Measurements from ENCODE around the gene PACRG. TPM values are rescaled to one million over a fixed set of nuclear protein-coding genes. Genes with fewer than 3 reads are reported as not detected.

Gene PACRG
- total and polyA plus RNA-seq, 9 donors = 1.2 to 2.7 (median 1.9) TPM

GRCh38 chr6:163152701-163153100 lies 424.9 kb downstream of the PACRG start:
- Histone ChIP-seq H3K4me3 (ENCODE audit: low read length) (no peak overlapping the region), H3K36me3 (ENCODE audit: control insufficient read depth, insufficient read depth, low read length) (no peaks in the 10 kb centered on the region), H3K27me3 (ENCODE audit: control insufficient read depth, insufficient read depth, low read length) (no peaks in the 10 kb centered on the region), H3K9me3 (replicated peaks; ENCODE audit: control insufficient read depth, low read depth, low read length) (no peaks in the 10 kb centered on the region), H3K4me1 (ENCODE audit: control insufficient read depth, insufficient read depth, low read length) (no peaks in the 10 kb centered on the region), H3K27ac (ENCODE audit: low read length) (no peak overlapping the region)
- WGBS (ENCODE audit: insufficient coverage) = 70% methylated on average over 2 of the region's 6 CpGs
- peak; percentile 47 for DNase-seq

DNA sequence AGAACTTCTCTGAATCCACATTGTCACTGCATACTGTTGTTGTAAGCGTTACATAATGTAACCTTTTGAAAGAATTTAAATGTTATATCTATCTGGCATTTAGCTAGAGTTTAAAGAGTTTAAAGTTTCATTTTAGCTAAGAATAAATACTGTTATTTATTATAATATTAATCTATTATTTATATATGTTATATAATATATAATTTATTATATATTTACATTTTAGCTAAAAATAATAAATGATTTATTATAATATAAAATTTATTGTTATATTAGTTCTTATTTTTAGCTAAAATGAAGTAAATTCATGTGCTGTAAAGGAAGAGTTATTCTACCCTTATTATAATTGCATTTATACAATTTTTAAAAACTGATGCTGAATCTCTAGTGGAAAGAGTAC lies 431.3 kb downstream of the PACRG start:
- no peaks in the 10 kb centered on the region for H3K27me3 ChIP-seq (ENCODE audit: control insufficient read depth, insufficient read depth, low read length)
- no peak overlapping the region for H3K4me3 ChIP-seq (ENCODE audit: low read length)
- DNase-seq = no peak
- peaks cover 3% of the 10 kb centered on the region for H3K4me1 ChIP-seq (ENCODE audit: control insufficient read depth, insufficient read depth, low read length)
- no peak overlapping the region for H3K27ac ChIP-seq (ENCODE audit: low read length)
- H3K9me3 ChIP-seq (replicated peaks; ENCODE audit: control insufficient read depth, low read depth, low read length) = no peaks in the 10 kb centered on the region
- WGBS (ENCODE audit: insufficient coverage) = no CpG with 5 or more reads among the region's 1 CpG
- no peaks in the 10 kb centered on the region for H3K36me3 ChIP-seq (ENCODE audit: control insufficient read depth, insufficient read depth, low read length)

DNA sequence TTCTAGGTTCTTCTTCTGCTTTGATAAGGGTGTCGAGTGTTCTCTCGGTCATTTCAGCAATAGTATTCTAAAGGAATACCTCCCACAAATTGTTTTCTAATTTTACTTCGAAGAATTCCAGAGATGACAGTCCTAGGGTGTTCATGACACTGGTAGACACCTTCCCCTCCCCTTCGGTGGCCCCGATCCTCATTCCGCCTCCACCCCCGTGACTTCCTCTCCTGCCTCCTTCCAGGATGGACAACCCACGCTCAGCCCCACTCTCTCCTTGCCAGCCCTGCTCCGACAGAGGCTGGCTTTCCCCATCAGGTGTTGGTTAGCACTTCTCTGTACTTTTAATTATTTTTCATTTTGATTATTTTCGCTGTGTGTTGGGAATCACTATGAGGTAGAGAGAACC lies 431.9 kb downstream of the PACRG start:
- WGBS (ENCODE audit: insufficient coverage) = 93% methylated on average over 6 of the region's 10 CpGs
- Histone ChIP-seq H3K9me3 (replicated peaks; ENCODE audit: control insufficient read depth, low read depth, low read length) (no peaks in the 10 kb centered on the region), H3K27ac (ENCODE audit: low read length) (no peak overlapping the region), H3K36me3 (ENCODE audit: control insufficient read depth, insufficient read depth, low read length) (no peaks in the 10 kb centered on the region), H3K4me3 (ENCODE audit: low read length) (no peak overlapping the region), H3K4me1 (ENCODE audit: control insufficient read depth, insufficient read depth, low read length) (peaks cover 3% of the 10 kb centered on the region), H3K27me3 (ENCODE audit: control insufficient read depth, insufficient read depth, low read length) (no peaks in the 10 kb centered on the region)
- DNase-seq = no peak

DNA sequence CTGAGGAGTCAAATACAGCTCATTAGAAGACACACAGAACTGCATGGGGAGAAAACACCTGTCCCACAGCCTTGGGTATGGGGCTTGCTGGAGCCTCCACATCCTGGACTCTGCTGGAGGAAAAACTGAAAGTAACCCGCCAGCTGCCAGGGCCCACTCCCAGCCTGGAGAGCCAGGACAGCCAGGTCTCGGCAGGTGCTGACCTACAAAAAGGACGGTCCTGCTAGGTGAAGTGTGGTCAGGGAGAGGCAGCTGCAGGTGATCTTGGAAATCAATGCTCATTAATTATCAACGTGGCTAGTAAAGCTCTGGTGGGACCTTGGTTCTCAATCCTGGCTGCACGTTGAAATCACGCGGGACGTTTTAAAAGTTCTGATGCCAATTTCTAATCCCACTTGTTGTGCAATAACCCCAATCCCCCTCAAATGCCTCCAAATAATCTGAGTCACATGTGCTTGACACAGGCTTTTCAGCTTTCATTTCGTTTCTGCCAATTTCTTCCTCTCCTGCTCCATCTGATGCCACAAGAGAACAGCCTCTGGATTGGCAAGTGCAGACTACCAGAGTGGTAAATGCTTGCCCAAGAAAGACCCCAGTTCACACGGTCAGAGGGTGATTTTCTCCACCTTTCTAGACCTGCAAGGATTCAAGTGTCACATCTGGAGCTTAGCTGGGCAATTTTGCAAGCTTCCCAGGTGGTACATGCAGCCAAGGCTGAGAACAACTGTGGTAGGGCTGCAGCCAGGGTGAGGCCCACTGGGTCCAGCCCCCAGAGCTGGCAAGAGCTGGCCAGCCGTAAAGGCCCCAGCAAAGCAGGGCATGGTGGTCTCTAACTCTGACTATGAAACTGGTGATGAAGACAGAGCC lies 434.5 kb downstream of the PACRG start:
- H3K27me3 ChIP-seq (ENCODE audit: control insufficient read depth, insufficient read depth, low read length) = no peaks in the 10 kb centered on the region
- peaks cover 3% of the 10 kb centered on the region for H3K4me1 ChIP-seq (ENCODE audit: control insufficient read depth, insufficient read depth, low read length)
- no peak overlapping the region for H3K27ac ChIP-seq (ENCODE audit: low read length)
- DNase-seq = no peak
- no peak overlapping the region for H3K4me3 ChIP-seq (ENCODE audit: low read length)
- no peaks in the 10 kb centered on the region for H3K36me3 ChIP-seq (ENCODE audit: control insufficient read depth, insufficient read depth, low read length)
- H3K9me3 ChIP-seq (replicated peaks; ENCODE audit: control insufficient read depth, low read depth, low read length) = no peaks in the 10 kb centered on the region
- 78% methylated on average over 11 of the region's 11 CpGs for WGBS (ENCODE audit: insufficient coverage)

DNA sequence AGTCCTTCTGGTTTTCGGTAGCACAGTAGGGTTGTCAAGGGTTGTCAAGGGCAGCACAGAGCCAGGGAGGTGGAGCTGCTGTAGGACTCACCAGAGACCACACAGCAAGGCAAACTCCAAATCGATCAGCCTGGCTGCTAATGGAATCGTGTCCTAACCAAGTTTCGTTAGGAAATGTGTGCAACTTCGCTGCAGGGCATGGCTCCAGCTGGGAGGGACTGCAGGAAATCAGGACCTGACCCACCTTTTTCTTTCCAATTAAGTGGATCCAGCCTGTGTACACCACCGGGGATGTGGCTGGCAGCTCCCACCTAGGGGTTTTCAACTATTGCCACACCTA lies 435.1 kb downstream of the PACRG start:
- Histone ChIP-seq H3K4me3 (ENCODE audit: low read length) (no peak overlapping the region), H3K36me3 (ENCODE audit: control insufficient read depth, insufficient read depth, low read length) (no peaks in the 10 kb centered on the region), H3K4me1 (ENCODE audit: control insufficient read depth, insufficient read depth, low read length) (peaks cover 3% of the 10 kb centered on the region), H3K27ac (ENCODE audit: low read length) (no peak overlapping the region), H3K9me3 (replicated peaks; ENCODE audit: control insufficient read depth, low read depth, low read length) (no peaks in the 10 kb centered on the region), H3K27me3 (ENCODE audit: control insufficient read depth, insufficient read depth, low read length) (no peaks in the 10 kb centered on the region)
- no peak for DNase-seq
- WGBS (ENCODE audit: insufficient coverage) = 61% methylated on average over 5 of the region's 6 CpGs

- H3K9me3 ChIP-seq (replicated peaks; ENCODE audit: control insufficient read depth, low read depth, low read length) = no peaks in the 10 kb centered on the region
- no peaks in the 10 kb centered on the region for H3K36me3 ChIP-seq (ENCODE audit: control insufficient read depth, insufficient read depth, low read length)
- no peak overlapping the region for H3K27ac ChIP-seq (ENCODE audit: low read length)
- no peak overlapping the region for H3K4me3 ChIP-seq (ENCODE audit: low read length)
- DNase-seq = no peak
- 71% methylated on average over 3 of the region's 9 CpGs for WGBS (ENCODE audit: insufficient coverage)
- no peaks in the 10 kb centered on the region for H3K27me3 ChIP-seq (ENCODE audit: control insufficient read depth, insufficient read depth, low read length)
- H3K4me1 ChIP-seq (ENCODE audit: control insufficient read depth, insufficient read depth, low read length) = peaks cover 3% of the 10 kb centered on the region
Measured at GRCh38 chr6:163164175-163164900, 436.6 kb downstream of the PACRG start.

DNA sequence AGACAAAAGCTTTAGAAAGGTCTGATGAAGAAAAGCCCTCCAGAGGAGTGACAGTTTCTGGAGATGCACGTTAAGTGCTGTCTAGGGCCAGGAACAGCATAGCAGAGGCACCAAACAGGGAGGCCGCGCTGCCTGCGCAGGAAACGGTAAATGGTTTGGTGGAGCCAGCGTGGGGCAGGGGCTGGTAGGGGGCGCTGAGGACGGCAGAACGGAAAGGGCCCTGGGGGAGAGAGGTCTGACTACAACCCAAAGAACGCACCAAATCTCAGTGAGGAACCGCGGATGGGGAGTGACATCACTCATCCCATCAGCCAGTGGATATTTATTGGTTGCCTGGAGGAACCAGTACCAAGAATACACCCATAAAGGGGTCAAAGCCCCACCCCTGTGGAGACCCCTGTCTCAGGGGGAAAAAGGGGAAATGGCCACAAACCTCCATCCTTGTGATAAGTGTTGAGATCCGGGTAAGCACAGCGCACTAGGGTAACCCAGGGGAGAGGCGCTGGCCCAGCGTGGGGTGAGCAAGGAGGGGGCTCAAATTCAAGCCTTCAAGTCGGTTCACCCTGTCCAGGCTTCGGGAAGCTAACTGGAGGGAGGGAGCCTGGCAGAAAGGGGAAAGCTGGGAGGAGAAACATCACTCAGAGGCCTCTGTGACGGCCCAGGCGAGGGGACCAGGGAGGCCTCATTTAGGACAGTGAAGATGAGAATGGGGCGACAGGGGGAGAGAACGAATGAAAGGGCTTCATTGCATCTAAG lies 437.6 kb downstream of the PACRG start:
- Histone ChIP-seq H3K27me3 (ENCODE audit: control insufficient read depth, insufficient read depth, low read length) (no peaks in the 10 kb centered on the region), H3K4me1 (ENCODE audit: control insufficient read depth, insufficient read depth, low read length) (peaks cover 3% of the 10 kb centered on the region), H3K27ac (ENCODE audit: low read length) (no peak overlapping the region), H3K36me3 (ENCODE audit: control insufficient read depth, insufficient read depth, low read length) (no peaks in the 10 kb centered on the region), H3K4me3 (ENCODE audit: low read length) (no peak overlapping the region), H3K9me3 (replicated peaks; ENCODE audit: control insufficient read depth, low read depth, low read length) (peaks cover 3% of the 10 kb centered on the region)
- DNase-seq = no peak
- WGBS (ENCODE audit: insufficient coverage) = 88% methylated on average over 15 of the region's 22 CpGs

GRCh38 chr6:163165922-163166321 lies 438.1 kb downstream of the PACRG start:
- H3K27ac ChIP-seq (ENCODE audit: low read length) = no peak overlapping the region
- WGBS (ENCODE audit: insufficient coverage) = 37% methylated on average over 9 of the region's 14 CpGs
- H3K36me3 ChIP-seq (ENCODE audit: control insufficient read depth, insufficient read depth, low read length) = no peaks in the 10 kb centered on the region
- H3K4me1 ChIP-seq (ENCODE audit: control insufficient read depth, insufficient read depth, low read length) = peaks cover 3% of the 10 kb centered on the region
- no peak overlapping the region for H3K4me3 ChIP-seq (ENCODE audit: low read length)
- H3K9me3 ChIP-seq (replicated peaks; ENCODE audit: control insufficient read depth, low read depth, low read length) = peaks cover 3% of the 10 kb centered on the region
- H3K27me3 ChIP-seq (ENCODE audit: control insufficient read depth, insufficient read depth, low read length) = no peaks in the 10 kb centered on the region
- DNase-seq = peak; percentile 17

DNA sequence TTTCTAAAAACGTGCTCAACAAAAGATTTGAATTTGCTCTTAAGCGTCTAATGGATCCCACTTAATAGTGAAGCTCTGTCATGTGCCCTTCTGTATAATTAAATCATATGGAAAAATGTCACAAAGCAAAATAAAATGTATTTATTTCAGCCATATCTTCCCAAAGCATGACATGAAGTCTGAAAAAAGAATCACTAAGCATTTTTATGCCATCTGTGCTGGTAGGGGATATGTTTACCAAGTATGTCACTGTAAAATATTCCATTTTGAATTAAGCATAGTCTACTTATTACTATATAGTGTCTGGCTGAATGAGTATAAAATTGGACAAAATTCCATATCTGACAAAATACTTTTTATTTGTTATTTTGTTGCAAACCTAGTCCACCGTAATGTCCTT lies 438.7 kb downstream of the PACRG start:
- Histone ChIP-seq H3K9me3 (replicated peaks; ENCODE audit: control insufficient read depth, low read depth, low read length) (peaks cover 3% of the 10 kb centered on the region), H3K36me3 (ENCODE audit: control insufficient read depth, insufficient read depth, low read length) (no peaks in the 10 kb centered on the region), H3K27ac (ENCODE audit: low read length) (no peak overlapping the region), H3K27me3 (ENCODE audit: control insufficient read depth, insufficient read depth, low read length) (no peaks in the 10 kb centered on the region), H3K4me3 (ENCODE audit: low read length) (no peak overlapping the region), H3K4me1 (ENCODE audit: control insufficient read depth, insufficient read depth, low read length) (peaks cover 3% of the 10 kb centered on the region)
- no peak for DNase-seq
- no CpG with 5 or more reads among the region's 3 CpGs for WGBS (ENCODE audit: insufficient coverage)

DNA sequence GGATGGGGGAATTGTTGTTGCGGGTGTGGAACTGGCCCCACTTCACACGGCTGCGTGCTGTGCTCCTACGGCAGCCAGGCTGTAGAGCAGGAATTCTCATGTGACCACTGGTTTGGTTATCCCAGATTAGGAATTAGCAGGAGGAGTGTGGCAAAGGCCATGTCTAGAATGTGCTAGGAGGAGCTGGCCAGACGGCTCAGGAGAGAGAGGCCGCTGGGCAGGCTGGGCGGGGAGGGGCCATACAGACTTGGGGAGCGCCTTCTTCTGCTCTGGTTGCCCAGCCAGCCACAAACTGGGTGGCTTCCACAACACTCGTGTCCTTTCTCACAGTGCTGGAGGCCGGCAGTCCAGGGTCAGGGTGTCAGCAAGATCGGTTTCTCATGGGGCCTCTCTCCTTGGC lies 441.7 kb downstream of the PACRG start:
- 95% methylated on average over 9 of the region's 11 CpGs for WGBS (ENCODE audit: insufficient coverage)
- Histone ChIP-seq H3K27me3 (ENCODE audit: control insufficient read depth, insufficient read depth, low read length) (no peaks in the 10 kb centered on the region), H3K27ac (ENCODE audit: low read length) (no peak overlapping the region), H3K4me1 (ENCODE audit: control insufficient read depth, insufficient read depth, low read length) (no peaks in the 10 kb centered on the region), H3K9me3 (replicated peaks; ENCODE audit: control insufficient read depth, low read depth, low read length) (peaks cover 3% of the 10 kb centered on the region), H3K36me3 (ENCODE audit: control insufficient read depth, insufficient read depth, low read length) (no peaks in the 10 kb centered on the region), H3K4me3 (ENCODE audit: low read length) (no peak overlapping the region)
- no peak for DNase-seq

Measured in muscle of leg (tissue), 11 donors.